OCI-LY1 (cell line): ENCODE results near the gene ZNF606.

Experiments used
- CTCF ChIP-seq: fragments of 200-600 bp; sonication (generic), shearing (Covaris generic); IDR thresholded peaks from 2 replicates; pipeline ENCODE4 v1.5.1; 2017; ENCODE audit warnings: mild to moderate bottlenecking, antibody characterized with exemption, low read length, moderate library complexity, mixed read lengths
- EZH2 ChIP-seq: fragments of 200-600 bp; sonication (generic), shearing (Covaris generic); IDR thresholded peaks from 2 replicates; pipeline ENCODE4 v1.8.0; 2017; ENCODE audit warnings: borderline replicate concordance, mixed run types, mild to moderate bottlenecking, antibody characterized with exemption, low read length, moderate library complexity, mixed read lengths

GRCh38 chr19:57978586-57979289 is 23.9 kb downstream of the ZNF606 start:
- TF ChIP-seq CTCF (no peak), EZH2 (no peak)
